GM23248 (cell line): Measurements from ENCODE around the gene OPCML.

Experiments used
- EZH2 ChIP-seq: fragments of 200-600 bp; sonication (generic); IDR thresholded peaks from 2 replicates; pipeline ENCODE4 v1.6.1; 2018; ENCODE audit warnings: antibody characterized with exemption, mild to moderate bottlenecking; ENCODE audit not compliant: insufficient read depth, poor library complexity, severe bottlenecking
- EZH2phosphoT487 ChIP-seq: fragments of 200-600 bp; sonication (generic); IDR thresholded peaks from 2 replicates; pipeline ENCODE4 v1.6.1; 2018; ENCODE audit warnings: antibody characterized with exemption, moderate library complexity, mild to moderate bottlenecking, low read depth; ENCODE audit not compliant: insufficient read depth

GRCh38 chr11:133529807-133530500 is 2.3 kb downstream of the OPCML start:
- no peak for TF ChIP-seq EZH2
- no peak for TF ChIP-seq EZH2phosphoT487
